ENCODE results near the gene PRRG3.

Gene PRRG3

DNA sequence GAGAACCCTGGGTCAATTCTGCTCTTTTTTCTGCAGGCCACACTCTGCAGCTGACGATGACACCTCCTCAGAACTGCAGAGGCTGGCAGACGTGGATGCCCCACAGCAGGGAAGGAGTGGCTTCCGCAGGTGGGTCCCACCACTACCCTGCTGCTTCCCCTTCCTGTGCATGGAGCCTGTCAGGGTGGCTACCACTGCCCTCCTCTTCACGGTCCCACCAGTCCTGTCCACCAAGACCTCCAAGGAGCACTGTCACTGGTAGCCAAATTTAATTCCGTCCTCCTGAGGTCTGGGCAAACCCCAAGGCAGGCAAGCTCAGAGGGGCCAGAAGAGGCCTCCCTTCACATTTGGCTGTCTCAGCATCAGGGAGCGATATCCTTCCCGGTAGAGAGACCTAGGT lies 43.5 kb downstream of the PRRG3 start:
- WGBS: 80% methylated on average over 7 of the region's 7 CpGs
- H3K4me3 ChIP-seq (ENCODE audit: insufficient read depth in 1 of 2, low read depth in 1 of 2, low read length in 2 of 2): no peak overlapping the region
- no peak overlapping the region for H2BK120ac ChIP-seq (ENCODE audit: low read depth, low read length)
- no peak overlapping the region for H3K23ac ChIP-seq (ENCODE audit: low read length in 2 of 2)
- no peak overlapping the region for H3K4ac ChIP-seq (ENCODE audit: low read depth in 1 of 2, low read length in 2 of 2)
- H3K27me3 ChIP-seq (ENCODE audit: control insufficient read depth in 1 of 2, insufficient read depth in 1 of 2, low read length in 2 of 2): peaks cover 0 to 59% of the 10 kb centered on the region in 2 experiments
- H4K91ac ChIP-seq (ENCODE audit: low read length): no peak overlapping the region
- no peak overlapping the region for H3K4me2 ChIP-seq (ENCODE audit: low read length, poor library complexity, severe bottlenecking)
- no peak overlapping the region for H2BK15ac ChIP-seq (ENCODE audit: low read depth, poor library complexity, severe bottlenecking)
- no peaks in the 10 kb centered on the region for H3K79me1 ChIP-seq (replicated peaks; ENCODE audit: low read length, poor library complexity, severe bottlenecking)
- no peak overlapping the region for H4K8ac ChIP-seq (ENCODE audit: low read length)
- no peaks in the 10 kb centered on the region for H3K4me1 ChIP-seq (ENCODE audit: control insufficient read depth, insufficient read depth, low read depth, low read length)
- H3K18ac ChIP-seq (ENCODE audit: low read depth in 1 of 2, low read length in 2 of 2): no peak overlapping the region
- H2AK5ac ChIP-seq (ENCODE audit: low read length, severe bottlenecking): no peak overlapping the region
- no peak for DNase-seq
- H3K9me3 ChIP-seq (ENCODE audit: control insufficient read depth, low read length): peaks cover 19% of the 10 kb centered on the region
- H3K36me3 ChIP-seq (ENCODE audit: control insufficient read depth in 1 of 2, insufficient read depth in 2 of 2, low read depth in 1 of 2, low read length in 2 of 2): no peaks in the 10 kb centered on the region
- no peak overlapping the region for H2BK12ac ChIP-seq (ENCODE audit: low read length in 2 of 2)
- no peak overlapping the region for H2AFZ ChIP-seq (ENCODE audit: low read depth, low read length)
- H3K9ac ChIP-seq (ENCODE audit: low read length): no peak overlapping the region
- H3K14ac ChIP-seq (ENCODE audit: low read length in 2 of 2): no peak overlapping the region
- no peak overlapping the region for H2BK5ac ChIP-seq (ENCODE audit: low read depth, low read length, poor library complexity, severe bottlenecking)
- H3K27ac ChIP-seq (ENCODE audit: low read length, poor library complexity, severe bottlenecking): no peak overlapping the region

DNA sequence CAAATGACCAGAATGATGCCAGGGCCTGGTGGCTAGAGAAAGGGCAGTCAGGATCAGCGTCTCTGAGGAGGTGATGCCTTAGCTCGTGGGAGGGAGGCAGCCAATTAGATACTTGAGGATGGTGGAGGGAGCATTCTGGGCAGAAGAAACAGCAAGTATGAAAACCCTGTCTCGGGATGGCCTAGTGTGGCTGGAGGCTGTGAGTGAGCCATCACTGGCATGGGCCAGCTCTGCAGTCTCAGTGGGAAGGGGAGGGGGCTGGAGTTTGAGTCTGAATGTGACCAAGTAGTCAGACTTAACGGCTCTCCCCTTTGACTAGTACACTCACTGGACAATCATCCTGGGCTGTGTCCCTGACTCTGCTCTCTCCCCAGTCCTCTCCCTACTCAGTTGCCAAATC lies 46.3 kb downstream of the PRRG3 start:
- Histone ChIP-seq H3K9me3 (ENCODE audit: control insufficient read depth, low read length) (peaks cover 19% of the 10 kb centered on the region), H2BK120ac (ENCODE audit: low read depth, low read length) (no peak overlapping the region), H3K27ac (ENCODE audit: low read length, poor library complexity, severe bottlenecking) (no peak overlapping the region), H3K4me2 (ENCODE audit: low read length, poor library complexity, severe bottlenecking) (no peak overlapping the region), H4K8ac (ENCODE audit: low read length) (no peak overlapping the region), H3K18ac (ENCODE audit: low read depth in 1 of 2, low read length in 2 of 2) (no peak overlapping the region), H3K27me3 (ENCODE audit: control insufficient read depth in 1 of 2, insufficient read depth in 1 of 2, low read length in 2 of 2) (peaks cover 0 to 50% of the 10 kb centered on the region in 2 experiments), H3K23ac (ENCODE audit: low read length in 2 of 2) (no peak overlapping the region), H2AFZ (ENCODE audit: low read depth, low read length) (no peak overlapping the region), H3K79me1 (replicated peaks; ENCODE audit: low read length, poor library complexity, severe bottlenecking) (no peaks in the 10 kb centered on the region), H3K36me3 (ENCODE audit: control insufficient read depth in 1 of 2, insufficient read depth in 2 of 2, low read depth in 1 of 2, low read length in 2 of 2) (no peaks in the 10 kb centered on the region), H3K9ac (ENCODE audit: low read length) (no peak overlapping the region), H3K4me3 (ENCODE audit: insufficient read depth in 1 of 2, low read depth in 1 of 2, low read length in 2 of 2) (no peak overlapping the region), H3K14ac (ENCODE audit: low read length in 2 of 2) (no peak overlapping the region), H2BK12ac (ENCODE audit: low read length in 2 of 2) (no peak overlapping the region), H3K4me1 (ENCODE audit: control insufficient read depth, insufficient read depth, low read depth, low read length) (no peaks in the 10 kb centered on the region), H3K4ac (ENCODE audit: low read depth in 1 of 2, low read length in 2 of 2) (no peak overlapping the region), H4K91ac (ENCODE audit: low read length) (no peak overlapping the region), H2AK5ac (ENCODE audit: low read length, severe bottlenecking) (no peak overlapping the region), H2BK15ac (ENCODE audit: low read depth, poor library complexity, severe bottlenecking) (no peak overlapping the region), H2BK5ac (ENCODE audit: low read depth, low read length, poor library complexity, severe bottlenecking) (no peak overlapping the region)
- no peak for DNase-seq
- WGBS: 60% methylated on average over 3 of the region's 4 CpGs

DNA sequence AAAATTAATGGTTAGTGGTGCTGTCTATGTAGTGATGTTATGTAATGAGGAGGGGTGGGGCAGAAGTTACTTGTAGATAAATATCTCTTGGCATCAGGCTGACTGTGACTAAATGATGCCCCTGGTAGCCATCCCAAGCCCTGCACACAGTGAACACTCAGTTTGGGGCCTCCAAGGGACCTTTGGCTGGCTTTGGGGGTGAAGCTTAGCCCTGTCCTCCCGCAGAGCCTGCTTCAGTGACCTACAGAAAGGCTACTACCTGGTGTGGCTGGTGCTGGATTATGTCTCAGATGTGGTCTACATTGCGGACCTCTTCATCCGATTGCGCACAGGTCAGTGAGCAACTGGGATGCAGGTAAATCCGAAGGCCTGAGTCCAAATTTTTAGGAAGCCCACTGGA lies 47.1 kb downstream of the PRRG3 start:
- 81% methylated on average over 5 of the region's 5 CpGs for WGBS
- Histone ChIP-seq H3K4me2 (ENCODE audit: low read length, poor library complexity, severe bottlenecking) (no peak overlapping the region), H3K4ac (ENCODE audit: low read depth in 1 of 2, low read length in 2 of 2) (no peak overlapping the region), H4K91ac (ENCODE audit: low read length) (no peak overlapping the region), H3K27me3 (ENCODE audit: control insufficient read depth in 1 of 2, insufficient read depth in 1 of 2, low read length in 2 of 2) (peaks cover 0 to 47% of the 10 kb centered on the region in 2 experiments), H3K36me3 (ENCODE audit: control insufficient read depth in 1 of 2, insufficient read depth in 2 of 2, low read depth in 1 of 2, low read length in 2 of 2) (no peaks in the 10 kb centered on the region), H2BK15ac (ENCODE audit: low read depth, poor library complexity, severe bottlenecking) (no peak overlapping the region), H2AK5ac (ENCODE audit: low read length, severe bottlenecking) (no peak overlapping the region), H2BK120ac (ENCODE audit: low read depth, low read length) (no peak overlapping the region), H3K23ac (ENCODE audit: low read length in 2 of 2) (no peak overlapping the region), H3K79me1 (replicated peaks; ENCODE audit: low read length, poor library complexity, severe bottlenecking) (no peaks in the 10 kb centered on the region), H3K9me3 (ENCODE audit: control insufficient read depth, low read length) (peaks cover 19% of the 10 kb centered on the region), H2BK12ac (ENCODE audit: low read length in 2 of 2) (no peak overlapping the region), H4K8ac (ENCODE audit: low read length) (no peak overlapping the region), H3K14ac (ENCODE audit: low read length in 2 of 2) (no peak overlapping the region), H3K4me3 (ENCODE audit: insufficient read depth in 1 of 2, low read depth in 1 of 2, low read length in 2 of 2) (no peak overlapping the region), H2AFZ (ENCODE audit: low read depth, low read length) (no peak overlapping the region), H3K4me1 (ENCODE audit: control insufficient read depth, insufficient read depth, low read depth, low read length) (no peaks in the 10 kb centered on the region), H3K9ac (ENCODE audit: low read length) (no peak overlapping the region), H3K18ac (ENCODE audit: low read depth in 1 of 2, low read length in 2 of 2) (no peak overlapping the region), H3K27ac (ENCODE audit: low read length, poor library complexity, severe bottlenecking) (no peak overlapping the region), H2BK5ac (ENCODE audit: low read depth, low read length, poor library complexity, severe bottlenecking) (no peak overlapping the region)
- DNase-seq: no peak

DNA sequence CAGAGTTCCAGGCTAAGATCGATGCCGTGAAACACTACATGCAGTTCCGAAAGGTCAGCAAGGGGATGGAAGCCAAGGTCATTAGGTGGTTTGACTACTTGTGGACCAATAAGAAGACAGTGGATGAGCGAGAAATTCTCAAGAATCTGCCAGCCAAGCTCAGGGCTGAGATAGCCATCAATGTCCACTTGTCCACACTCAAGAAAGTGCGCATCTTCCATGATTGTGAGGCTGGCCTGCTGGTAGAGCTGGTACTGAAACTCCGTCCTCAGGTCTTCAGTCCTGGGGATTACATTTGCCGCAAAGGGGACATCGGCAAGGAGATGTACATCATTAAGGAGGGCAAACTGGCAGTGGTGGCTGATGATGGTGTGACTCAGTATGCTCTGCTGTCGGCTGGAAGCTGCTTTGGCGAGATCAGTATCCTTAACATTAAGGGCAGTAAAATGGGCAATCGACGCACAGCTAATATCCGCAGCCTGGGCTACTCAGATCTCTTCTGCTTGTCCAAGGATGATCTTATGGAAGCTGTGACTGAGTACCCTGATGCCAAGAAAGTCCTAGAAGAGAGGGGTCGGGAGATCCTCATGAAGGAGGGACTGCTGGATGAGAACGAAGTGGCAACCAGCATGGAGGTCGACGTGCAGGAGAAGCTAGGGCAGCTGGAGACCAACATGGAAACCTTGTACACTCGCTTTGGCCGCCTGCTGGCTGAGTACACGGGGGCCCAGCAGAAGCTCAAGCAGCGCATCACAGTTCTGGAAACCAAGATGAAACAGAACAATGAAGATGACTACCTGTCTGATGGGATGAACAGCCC lies 48.6 kb downstream of the PRRG3 start:
- H2AK5ac ChIP-seq (ENCODE audit: low read length, severe bottlenecking): no peak overlapping the region
- no peak overlapping the region for H2AFZ ChIP-seq (ENCODE audit: low read depth, low read length)
- H3K4ac ChIP-seq (ENCODE audit: low read depth in 1 of 2, low read length in 2 of 2): no peak overlapping the region
- peaks cover 0 to 43% of the 10 kb centered on the region in 2 experiments for H3K27me3 ChIP-seq (ENCODE audit: control insufficient read depth in 1 of 2, insufficient read depth in 1 of 2, low read length in 2 of 2)
- no peak overlapping the region for H2BK15ac ChIP-seq (ENCODE audit: low read depth, poor library complexity, severe bottlenecking)
- no peak overlapping the region for H3K9ac ChIP-seq (ENCODE audit: low read length)
- H3K4me1 ChIP-seq (ENCODE audit: control insufficient read depth, insufficient read depth, low read depth, low read length): no peaks in the 10 kb centered on the region
- no peak overlapping the region for H3K23ac ChIP-seq (ENCODE audit: low read length in 2 of 2)
- no peak overlapping the region for H2BK120ac ChIP-seq (ENCODE audit: low read depth, low read length)
- DNase-seq: no peak
- no peak overlapping the region for H2BK12ac ChIP-seq (ENCODE audit: low read length in 2 of 2)
- H3K14ac ChIP-seq (ENCODE audit: low read length in 2 of 2): no peak overlapping the region
- peaks cover 19% of the 10 kb centered on the region for H3K9me3 ChIP-seq (ENCODE audit: control insufficient read depth, low read length)
- no peak overlapping the region for H4K8ac ChIP-seq (ENCODE audit: low read length)
- no peak overlapping the region for H3K4me3 ChIP-seq (ENCODE audit: insufficient read depth in 1 of 2, low read depth in 1 of 2, low read length in 2 of 2)
- H3K36me3 ChIP-seq (ENCODE audit: control insufficient read depth in 1 of 2, insufficient read depth in 2 of 2, low read depth in 1 of 2, low read length in 2 of 2): no peaks in the 10 kb centered on the region
- H3K79me1 ChIP-seq (replicated peaks; ENCODE audit: low read length, poor library complexity, severe bottlenecking): no peaks in the 10 kb centered on the region
- 90% methylated on average over 21 of the region's 21 CpGs for WGBS
- H3K18ac ChIP-seq (ENCODE audit: low read depth in 1 of 2, low read length in 2 of 2): no peak overlapping the region
- H2BK5ac ChIP-seq (ENCODE audit: low read depth, low read length, poor library complexity, severe bottlenecking): no peak overlapping the region
- no peak overlapping the region for H4K91ac ChIP-seq (ENCODE audit: low read length)
- no peak overlapping the region for H3K27ac ChIP-seq (ENCODE audit: low read length, poor library complexity, severe bottlenecking)
- H3K4me2 ChIP-seq (ENCODE audit: low read length, poor library complexity, severe bottlenecking): no peak overlapping the region
